Ishikawa (cell line): ENCODE measurements around the gene TEX11.

Source experiments
- CREB1 ChIP-seq: IDR thresholded peaks from 2 replicates; pipeline ENCODE4 v1.6.1; 2012; ENCODE audit warnings: low read depth
- EP300 ChIP-seq: IDR thresholded peaks from 2 replicates; pipeline ENCODE4 v1.6.1; 2012; ENCODE audit warnings: borderline replicate concordance
- FOXM1 ChIP-seq: IDR thresholded peaks from 2 replicates; pipeline ENCODE4 v1.6.1; 2012; ENCODE audit warnings: low read depth, borderline replicate concordance
- MAX ChIP-seq: IDR thresholded peaks from 2 replicates; pipeline ENCODE4 v1.6.1; 2012
- RAD21 ChIP-seq: IDR thresholded peaks from 2 replicates; pipeline ENCODE4 v1.6.1; 2012; ENCODE audit warnings: low read depth
- REST ChIP-seq: IDR thresholded peaks from 2 replicates; pipeline ENCODE4 v1.6.1; 2012; ENCODE audit warnings: low read depth, mild to moderate bottlenecking
- TAF1 ChIP-seq: IDR thresholded peaks from 2 replicates; pipeline ENCODE4 v1.6.1; 2012; ENCODE audit warnings: low read depth, mild to moderate bottlenecking
- TCF12 ChIP-seq: IDR thresholded peaks from 2 replicates; pipeline ENCODE4 v1.6.1; 2012; ENCODE audit warnings: low read depth
- USF1 ChIP-seq: IDR thresholded peaks from 2 replicates; pipeline ENCODE4 v1.6.1; 2012

- TF ChIP-seq EP300 (no peak), MAX (no peak), TCF12 (no peak), REST (no peak), RAD21 (no peak), CREB1 (no peak), FOXM1 (no peak), USF1 (no peak), TAF1 (no peak)
Observed at GRCh38 chrX:70592091-70592490, 316.4 kb downstream of the TEX11 start.
